ENCODE results near the gene KCNJ2. TPM values are rescaled to one million over a fixed set of nuclear protein-coding genes. Genes with fewer than 3 reads are reported as not detected.

The KCNJ2 gene
- total RNA-seq, 1 experiment from 2014 or later: not detected

GRCh38 chr17:70181866-70182265 is 12.5 kb downstream of the KCNJ2 start:
- BruUV-seq (replicated peaks): no TSS peak
- H3K27me3 ChIP-seq (ENCODE audit: insufficient read depth, low read length): no peaks in the 10 kb centered on the region
- ChIA-PET RAD21 (ENCODE audit: low non-redundant PET in 1 of 2, low total read pairs in 2 of 2, uncharacterized antibody in 2 of 2, unreplicated experiment in 2 of 2) (no interaction called here), CTCF (no interaction called here), POLR2A (no interaction called here)
- TF ChIP-seq, protein P1, sequence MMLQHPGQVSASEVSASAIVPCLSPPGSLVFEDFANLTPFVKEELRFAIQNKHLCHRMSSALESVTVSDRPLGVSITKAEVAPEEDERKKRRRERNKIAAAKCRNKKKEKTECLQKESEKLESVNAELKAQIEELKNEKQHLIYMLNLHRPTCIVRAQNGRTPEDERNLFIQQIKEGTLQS (IDR thresholded peaks at IDR 0.05): no peak
- TF ChIP-seq POLR2A (IDR thresholded peaks at IDR 0.05; ENCODE audit: borderline replicate concordance, extremely low read depth, insufficient read depth, insufficient read length): no peak
- H2AFZ ChIP-seq (ENCODE audit: low read depth, low read length, poor library complexity, severe bottlenecking): no peak overlapping the region
- H4K20me1 ChIP-seq (ENCODE audit: insufficient read depth): no peaks in the 10 kb centered on the region
- no peak overlapping the region for H3K4me2 ChIP-seq (ENCODE audit: low read length)
- H3K4me3 ChIP-seq (replicated peaks in 1 of 2; ENCODE audit: low read depth in 1 of 2, low read length in 2 of 2): no peak overlapping the region
- no peak for DNase-seq (ENCODE audit: low read depth, low spot score)
- no peaks in the 10 kb centered on the region; a peak in 1 of 4 replicates for H3K36me3 ChIP-seq (ENCODE audit: control insufficient read depth in 1 of 2, insufficient read depth in 2 of 2, low read length in 2 of 2)
- ATAC-seq: no peak
- intact Hi-C loops (cut with micrococcal nuclease): no loop called here
- no peaks in the 10 kb centered on the region for H3K4me1 ChIP-seq (ENCODE audit: control insufficient read depth in 1 of 2, insufficient read depth in 2 of 2, low read length in 2 of 2)
- H3K27ac ChIP-seq (ENCODE audit: low read depth, low read length): no peak overlapping the region
- H3K9me2 ChIP-seq (ENCODE audit: insufficient read depth): no peaks in the 10 kb centered on the region
- no peaks in the 10 kb centered on the region for H3K79me2 ChIP-seq (ENCODE audit: insufficient read depth, low read length)
- peaks cover 9 to 11% of the 10 kb centered on the region in 2 experiments; a peak in 2 of 4 replicates for H3K9me3 ChIP-seq (ENCODE audit: control insufficient read depth in 1 of 2, insufficient read depth in 1 of 2, low read depth in 1 of 2, low read length in 2 of 2)
- H3K9ac ChIP-seq (ENCODE audit: low read length): no peak overlapping the region

DNA sequence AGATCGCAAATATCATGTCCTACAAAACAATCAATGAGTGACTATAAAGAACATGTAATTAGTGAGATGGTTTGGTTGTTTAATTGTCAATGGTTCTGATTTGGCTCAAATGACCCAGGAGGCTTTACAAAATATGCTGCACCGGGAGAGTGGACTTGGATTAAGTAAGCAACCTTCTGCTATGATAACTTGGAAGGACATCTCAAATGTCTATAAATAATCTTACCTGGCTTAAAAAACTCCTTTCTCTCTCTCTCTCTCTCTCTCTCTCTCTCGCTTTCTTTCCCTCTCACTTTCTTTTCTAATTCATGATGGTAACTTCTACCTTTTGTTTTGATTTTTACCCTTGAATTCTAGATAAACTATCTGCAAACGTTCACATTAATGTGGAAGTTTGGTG is 14.2 kb downstream of the KCNJ2 start:
- no peak for DNase-seq (ENCODE audit: low read depth, low spot score)
- intact Hi-C loops (cut with micrococcal nuclease): no loop called here
- no peaks in the 10 kb centered on the region; a peak in 1 of 4 replicates for H3K36me3 ChIP-seq (ENCODE audit: control insufficient read depth in 1 of 2, insufficient read depth in 2 of 2, low read length in 2 of 2)
- H2AFZ ChIP-seq (ENCODE audit: low read depth, low read length, poor library complexity, severe bottlenecking): no peak overlapping the region
- ATAC-seq: no peak
- no peak for TF ChIP-seq EZH2phosphoT487 (IDR thresholded peaks at IDR 0.05; ENCODE audit: borderline replicate concordance)
- BruUV-seq (replicated peaks): no TSS peak
- CTCF ChIA-PET: no interaction called here
- no peak overlapping the region for H3K9ac ChIP-seq (ENCODE audit: low read length)
- peaks cover 8% of the 10 kb centered on the region in 2 experiments; a peak in 2 of 4 replicates for H3K9me3 ChIP-seq (ENCODE audit: control insufficient read depth in 1 of 2, insufficient read depth in 1 of 2, low read depth in 1 of 2, low read length in 2 of 2)
- no peaks in the 10 kb centered on the region for H3K4me1 ChIP-seq (ENCODE audit: control insufficient read depth in 1 of 2, insufficient read depth in 2 of 2, low read length in 2 of 2)
- no peak overlapping the region for H3K4me2 ChIP-seq (ENCODE audit: low read length)
- H3K9me2 ChIP-seq (ENCODE audit: insufficient read depth): no peaks in the 10 kb centered on the region
- RAD21 ChIA-PET (ENCODE audit: low non-redundant PET in 1 of 2, low total read pairs in 2 of 2, uncharacterized antibody in 2 of 2, unreplicated experiment in 2 of 2): no interaction called here
- no peaks in the 10 kb centered on the region for H4K20me1 ChIP-seq (ENCODE audit: insufficient read depth)
- no peak overlapping the region for H3K4me3 ChIP-seq (replicated peaks in 1 of 2; ENCODE audit: low read depth in 1 of 2, low read length in 2 of 2)
- no peak overlapping the region for H3K27ac ChIP-seq (ENCODE audit: low read depth, low read length)
- no peaks in the 10 kb centered on the region for H3K79me2 ChIP-seq (ENCODE audit: insufficient read depth, low read length)
- POLR2A ChIA-PET: no interaction called here
- no peaks in the 10 kb centered on the region for H3K27me3 ChIP-seq (ENCODE audit: insufficient read depth, low read length)

GRCh38 chr17:70184207-70184606 is 14.9 kb downstream of the KCNJ2 start:
- intact Hi-C loops (cut with micrococcal nuclease): no loop called here
- ChIA-PET CTCF (no interaction called here), RAD21 (ENCODE audit: low non-redundant PET in 1 of 2, low total read pairs in 2 of 2, uncharacterized antibody in 2 of 2, unreplicated experiment in 2 of 2) (no interaction called here), POLR2A (no interaction called here)
- H3K9ac ChIP-seq (ENCODE audit: low read length): no peak overlapping the region
- no TSS peak for BruUV-seq (replicated peaks)
- H3K9me2 ChIP-seq (ENCODE audit: insufficient read depth): no peaks in the 10 kb centered on the region
- H2AFZ ChIP-seq (ENCODE audit: low read depth, low read length, poor library complexity, severe bottlenecking): no peak overlapping the region
- H3K27me3 ChIP-seq (ENCODE audit: insufficient read depth, low read length): no peaks in the 10 kb centered on the region
- no peaks in the 10 kb centered on the region for H3K4me1 ChIP-seq (ENCODE audit: control insufficient read depth in 1 of 2, insufficient read depth in 2 of 2, low read length in 2 of 2)
- no peak for DNase-seq (ENCODE audit: low read depth, low spot score)
- no peaks in the 10 kb centered on the region for H3K36me3 ChIP-seq (ENCODE audit: control insufficient read depth in 1 of 2, insufficient read depth in 2 of 2, low read length in 2 of 2)
- H3K4me2 ChIP-seq (ENCODE audit: low read length): no peak overlapping the region
- ATAC-seq: no peak
- no peaks in the 10 kb centered on the region for H4K20me1 ChIP-seq (ENCODE audit: insufficient read depth)
- H3K27ac ChIP-seq (ENCODE audit: low read depth, low read length): no peak overlapping the region
- H3K9me3 ChIP-seq (ENCODE audit: control insufficient read depth in 1 of 2, insufficient read depth in 1 of 2, low read depth in 1 of 2, low read length in 2 of 2): peaks cover 8% of the 10 kb centered on the region in 2 experiments; a peak in 2 of 4 replicates
- H3K79me2 ChIP-seq (ENCODE audit: insufficient read depth, low read length): no peaks in the 10 kb centered on the region
- H3K4me3 ChIP-seq (replicated peaks in 1 of 2; ENCODE audit: low read depth in 1 of 2, low read length in 2 of 2): no peak overlapping the region
- TF ChIP-seq EZH2 (IDR thresholded peaks at IDR 0.05) (no peak), YY1 (IDR thresholded peaks at IDR 0.05; ENCODE audit: extremely low read depth, insufficient replicate concordance, low read depth, low read length) (no peak), ZNF274 (IDR thresholded peaks at IDR 0.05; ENCODE audit: low read depth, low read length) (no peak), RAD21 (IDR thresholded peaks at IDR 0.05; ENCODE audit: low read depth) (no peak), SIN3A (IDR thresholded peaks at IDR 0.05; ENCODE audit: low read depth) (no peak), JUND (IDR thresholded peaks at IDR 0.05) (no peak), CBX3 (IDR thresholded peaks at IDR 0.05; ENCODE audit: low read depth) (no peak)
- TF ChIP-seq, protein P2, sequence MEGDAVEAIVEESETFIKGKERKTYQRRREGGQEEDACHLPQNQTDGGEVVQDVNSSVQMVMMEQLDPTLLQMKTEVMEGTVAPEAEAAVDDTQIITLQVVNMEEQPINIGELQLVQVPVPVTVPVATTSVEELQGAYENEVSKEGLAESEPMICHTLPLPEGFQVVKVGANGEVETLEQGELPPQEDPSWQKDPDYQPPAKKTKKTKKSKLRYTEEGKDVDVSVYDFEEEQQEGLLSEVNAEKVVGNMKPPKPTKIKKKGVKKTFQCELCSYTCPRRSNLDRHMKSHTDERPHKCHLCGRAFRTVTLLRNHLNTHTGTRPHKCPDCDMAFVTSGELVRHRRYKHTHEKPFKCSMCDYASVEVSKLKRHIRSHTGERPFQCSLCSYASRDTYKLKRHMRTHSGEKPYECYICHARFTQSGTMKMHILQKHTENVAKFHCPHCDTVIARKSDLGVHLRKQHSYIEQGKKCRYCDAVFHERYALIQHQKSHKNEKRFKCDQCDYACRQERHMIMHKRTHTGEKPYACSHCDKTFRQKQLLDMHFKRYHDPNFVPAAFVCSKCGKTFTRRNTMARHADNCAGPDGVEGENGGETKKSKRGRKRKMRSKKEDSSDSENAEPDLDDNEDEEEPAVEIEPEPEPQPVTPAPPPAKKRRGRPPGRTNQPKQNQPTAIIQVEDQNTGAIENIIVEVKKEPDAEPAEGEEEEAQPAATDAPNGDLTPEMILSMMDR (IDR thresholded peaks at IDR 0.05 in 2 of 3, conservative IDR thresholded peaks at IDR 0.05 in 1 of 3; ENCODE audit: borderline replicate concordance in 1 of 3, insufficient read depth in 1 of 3, low read depth in 2 of 3, low read length in 2 of 3): no peak

All from HCT116 (cell line).